Esophagus squamous epithelium (tissue), 5 donors: ENCODE results near the gene MBP. TPM values are rescaled to one million over a fixed set of nuclear protein-coding genes. Genes with fewer than 3 reads are reported as not detected.

Experiments
- DNase-seq: peaks from one replicate; lab custom pipeline; 2025; lab: John Stamatoyannopoulos, UW
- H3K27ac ChIP-seq, 4 donors: fragments of 200-600 bp; sonication (generic); one replicate each; pipeline ENCODE4 v1.5.1; 2016 to 2019; ENCODE audit warnings: mild to moderate bottlenecking in 1 of 4
- H3K27me3 ChIP-seq, 4 donors: fragments of 200-600 bp; sonication (generic); 1 replicate in 3 of 4; 2 replicates in 1 of 4; pipeline versions ENCODE4 v1.5.1 to v1.6.0; 2017 to 2021; ENCODE audit warnings: antibody characterized with exemption in 1 of 4
- H3K36me3 ChIP-seq, 3 donors: fragments of 200-600 bp; sonication (generic); one replicate each; pipeline ENCODE4 v1.5.1; 2016 to 2019
- H3K4me1 ChIP-seq, 3 donors: fragments of 200-600 bp; sonication (generic); one replicate each; pipeline ENCODE4 v1.5.1; 2017 to 2019
- H3K4me3 ChIP-seq, 4 donors: fragments of 200-600 bp; sonication (generic); 1 replicate in 3 of 4; 2 replicates in 1 of 4; pipeline ENCODE4 v1.5.1; 2016 to 2019; ENCODE audit warnings: mild to moderate bottlenecking in 2 of 4, moderate library complexity in 1 of 4
- H3K9me3 ChIP-seq, 3 donors: fragments of 200-600 bp; sonication (generic); one replicate each; pipeline ENCODE4 v1.5.1; 2016 to 2019
- POLR2A ChIP-seq, 4 donors: fragments of 450-650 bp; IDR thresholded peaks; one replicate each; pipeline ENCODE4 v1.6.1; 2017; ENCODE audit warnings: antibody characterized with exemption in 4 of 4, mild to moderate bottlenecking in 4 of 4, moderate library complexity in 3 of 4
- WGBS, 2 donors: methylation state at CpG; one replicate each; pipeline ENCODE4 v1.1.5; 2018; 5-methylcytosine and 5-hydroxymethylcytosine counted together
- intact Hi-C: fragments of 100-400 bp; cut with DNase I; formaldehyde crosslinking; loops from one replicate; pipeline ENCODE4 v1.15.0; 2022
- total RNA-seq, 4 donors: library from RNA; depleted of rRNA; stranded (reverse); fragments of >200 nt; gene quantifications; one replicate each; pipeline ENCODE4 v1.1.0, GENCODE V29; 2016
- TF ChIP-seq, protein P1 (sequence below), 6 experiments: fragments of 450-650 bp in 4 of 6; fragments of 200-600 bp in 2 of 6; sonication (generic) in 2 of 6; IDR thresholded peaks; one replicate each; pipeline ENCODE4 v1.5.1; 2016 to 2019; ENCODE audit warnings: antibody characterized with exemption in 6 of 6, mild to moderate bottlenecking in 4 of 6, moderate library complexity in 4 of 6
- donor health status: DM: yes; HTN: yes; CAD: no.

The MBP gene
- total RNA-seq, 4 donors from 2014 or later: 21.9 to 38.9 (median 25.2) TPM

DNA sequence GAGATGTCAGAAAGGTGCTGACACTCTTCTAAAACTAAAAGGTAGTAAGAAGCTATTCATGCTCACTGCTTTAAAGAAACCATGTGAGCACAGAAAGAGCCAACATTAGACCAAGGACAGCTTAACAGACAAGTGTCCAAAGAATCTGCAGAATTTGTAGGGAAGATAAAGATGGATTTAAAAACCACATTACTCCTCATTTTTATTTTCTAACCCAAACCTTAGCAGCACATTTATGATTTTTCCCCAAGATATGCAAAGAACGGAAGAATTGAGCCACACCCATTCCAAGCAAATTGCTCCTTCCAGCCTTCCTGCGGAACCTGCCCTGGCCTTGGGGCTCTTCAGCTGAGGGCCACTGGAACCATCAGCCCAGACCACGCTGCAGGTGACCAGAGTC lies 26.9 kb downstream of the MBP start:
- TF ChIP-seq, protein P1, sequence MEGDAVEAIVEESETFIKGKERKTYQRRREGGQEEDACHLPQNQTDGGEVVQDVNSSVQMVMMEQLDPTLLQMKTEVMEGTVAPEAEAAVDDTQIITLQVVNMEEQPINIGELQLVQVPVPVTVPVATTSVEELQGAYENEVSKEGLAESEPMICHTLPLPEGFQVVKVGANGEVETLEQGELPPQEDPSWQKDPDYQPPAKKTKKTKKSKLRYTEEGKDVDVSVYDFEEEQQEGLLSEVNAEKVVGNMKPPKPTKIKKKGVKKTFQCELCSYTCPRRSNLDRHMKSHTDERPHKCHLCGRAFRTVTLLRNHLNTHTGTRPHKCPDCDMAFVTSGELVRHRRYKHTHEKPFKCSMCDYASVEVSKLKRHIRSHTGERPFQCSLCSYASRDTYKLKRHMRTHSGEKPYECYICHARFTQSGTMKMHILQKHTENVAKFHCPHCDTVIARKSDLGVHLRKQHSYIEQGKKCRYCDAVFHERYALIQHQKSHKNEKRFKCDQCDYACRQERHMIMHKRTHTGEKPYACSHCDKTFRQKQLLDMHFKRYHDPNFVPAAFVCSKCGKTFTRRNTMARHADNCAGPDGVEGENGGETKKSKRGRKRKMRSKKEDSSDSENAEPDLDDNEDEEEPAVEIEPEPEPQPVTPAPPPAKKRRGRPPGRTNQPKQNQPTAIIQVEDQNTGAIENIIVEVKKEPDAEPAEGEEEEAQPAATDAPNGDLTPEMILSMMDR (IDR thresholded peaks at IDR 0.05): no peak
- no peak for TF ChIP-seq POLR2A (IDR thresholded peaks at IDR 0.05)
- DNase-seq: no peak
- WGBS, 2 donors: 74 to 97% methylated on average over 3 of the region's 3 CpGs
- H3K9me3 ChIP-seq: no peaks in the 10 kb centered on the region
- peaks cover 18 to 90% (median 40%) of the 10 kb centered on the region in 3 donors for H3K4me1 ChIP-seq
- H3K27ac ChIP-seq: peak overlapping the region in 2 of 4 donors; percentile 13 to 79
- intact Hi-C loops: no loop called here
- no peak overlapping the region for H3K4me3 ChIP-seq
- H3K36me3 ChIP-seq: peaks cover 0 to 24% (median 3%) of the 10 kb centered on the region in 3 donors
- no peaks in the 10 kb centered on the region for H3K27me3 ChIP-seq

DNA sequence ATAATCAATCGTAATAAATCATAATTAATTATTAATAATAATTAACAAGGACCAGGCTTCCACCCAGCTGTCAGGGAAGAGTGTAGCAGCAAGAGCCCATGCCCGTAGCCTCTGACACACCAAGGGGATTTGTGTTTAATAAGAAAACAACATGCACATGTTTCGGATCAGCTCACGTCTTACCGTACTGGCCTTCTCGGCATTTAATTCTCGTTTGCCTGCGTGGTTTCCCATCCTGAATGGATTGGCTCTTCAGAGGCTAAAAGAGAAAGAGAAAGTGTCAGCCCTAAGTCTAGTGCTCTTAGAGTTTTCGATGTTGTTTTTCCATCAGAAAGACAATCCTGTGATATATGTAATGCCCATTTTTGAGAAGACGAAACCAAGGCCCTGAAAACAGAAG lies 27.6 kb downstream of the MBP start:
- Histone ChIP-seq H3K4me3 (no peak overlapping the region), H3K27ac (peak overlapping the region in 1 of 4 donors; percentile 2), H3K4me1 (peaks cover 22 to 90% (median 43%) of the 10 kb centered on the region in 3 donors), H3K36me3 (peaks cover 0 to 24% (median 3%) of the 10 kb centered on the region in 3 donors), H3K27me3 (no peaks in the 10 kb centered on the region), H3K9me3 (no peaks in the 10 kb centered on the region)
- DNase-seq: no peak
- intact Hi-C loops: no loop called here
- TF ChIP-seq, protein P1 (IDR thresholded peaks at IDR 0.05): no peak
- TF ChIP-seq POLR2A (IDR thresholded peaks at IDR 0.05): no peak
- 81 to 83% methylated on average over 10 of the region's 10 CpGs for WGBS, 2 donors

GRCh38 chr18:77103991-77104531 lies 28.5 kb downstream of the MBP start:
- no peak for TF ChIP-seq POLR2A (IDR thresholded peaks at IDR 0.05)
- TF ChIP-seq, protein P1 (IDR thresholded peaks at IDR 0.05): no peak

DNA sequence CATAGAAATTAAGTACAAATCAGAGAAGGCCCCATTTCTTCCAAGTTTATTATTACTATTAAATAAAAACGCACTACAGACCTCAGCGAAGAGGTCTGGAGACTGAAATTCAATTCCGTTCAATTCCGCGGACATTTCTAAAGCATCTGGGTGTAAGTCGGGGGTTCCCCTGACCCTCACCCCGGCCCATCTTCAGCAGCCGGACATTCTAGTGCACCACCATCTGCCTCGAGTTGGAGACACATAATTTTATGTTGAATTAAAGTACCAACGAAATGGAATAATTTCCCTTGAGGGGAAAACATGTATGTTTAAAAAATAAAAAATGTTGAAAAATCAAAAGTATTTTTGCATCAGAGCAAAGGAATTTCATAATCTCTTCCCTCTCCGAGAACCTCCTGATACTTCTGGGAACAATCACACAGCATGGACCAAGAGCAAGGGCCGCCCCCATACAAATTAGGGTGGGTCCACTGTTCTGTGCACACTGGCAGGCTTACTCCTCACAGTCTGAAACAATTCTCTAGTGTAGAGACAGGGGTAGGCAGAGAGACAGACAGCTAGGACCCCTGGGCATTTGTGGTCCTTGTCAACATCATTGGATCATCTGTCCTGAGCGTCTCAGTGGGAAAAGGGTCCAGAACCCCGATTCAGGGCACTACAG lies 29.3 kb downstream of the MBP start:
- no peak for TF ChIP-seq POLR2A (IDR thresholded peaks at IDR 0.05)
- TF ChIP-seq, protein P1 (IDR thresholded peaks at IDR 0.05): no peak
- no peak overlapping the region for H3K4me3 ChIP-seq
- H3K9me3 ChIP-seq: no peaks in the 10 kb centered on the region
- peak overlapping the region; percentile 87 to 95 (median 91) for H3K27ac ChIP-seq
- no peaks in the 10 kb centered on the region for H3K27me3 ChIP-seq
- intact Hi-C loops: no loop called here
- peaks cover 27 to 90% (median 51%) of the 10 kb centered on the region in 3 donors for H3K4me1 ChIP-seq
- H3K36me3 ChIP-seq: peaks cover 0 to 24% (median 3%) of the 10 kb centered on the region in 3 donors
- DNase-seq: no peak
- 76 to 84% methylated on average over 14 of the region's 14 CpGs for WGBS, 2 donors

More at GRCh38 chr18:77103991-77104531, 28.5 kb downstream of the MBP start:
- Histone ChIP-seq H3K4me3 (no peak overlapping the region), H3K36me3 (peaks cover 0 to 24% (median 3%) of the 10 kb centered on the region in 3 donors), H3K4me1 (peaks cover 22 to 90% (median 52%) of the 10 kb centered on the region in 3 donors), H3K27ac (peak overlapping the region in 3 of 4 donors; percentile 78 to 92 (median 90)), H3K9me3 (no peaks in the 10 kb centered on the region), H3K27me3 (no peaks in the 10 kb centered on the region)
- 70 to 80% methylated on average over 11 of the region's 11 CpGs for WGBS, 2 donors
- intact Hi-C loops: no loop called here
- DNase-seq: no peak
